22Rv1 (cell line): ENCODE data around the gene TCERG1L.

Experiments
- ZFX ChIP-seq: fragments of 450-650 bp; IDR thresholded peaks from 2 replicates; pipeline ENCODE4 v1.6.1; 2017; ENCODE audit warnings: antibody characterized with exemption, borderline replicate concordance
- TF ChIP-seq, protein P1 (sequence below): fragments of 450-650 bp; IDR thresholded peaks from 2 replicates; pipeline ENCODE4 v1.5.1; 2017; ENCODE audit warnings: mild to moderate bottlenecking

DNA sequence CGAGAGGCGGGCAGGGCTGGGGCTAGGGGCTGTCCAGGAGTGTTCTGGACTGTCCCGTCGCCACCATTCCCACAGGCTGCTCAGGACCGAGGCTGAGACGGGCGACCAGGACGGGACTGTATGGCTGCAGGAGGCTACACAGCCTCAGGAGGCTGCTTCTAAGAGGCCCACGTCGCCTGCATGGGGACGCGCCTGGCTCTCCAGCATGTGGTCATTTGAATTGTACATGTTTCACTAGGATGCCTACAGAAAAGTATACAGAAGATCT is 216.3 kb downstream of the TCERG1L start:
- TF ChIP-seq, protein P1, sequence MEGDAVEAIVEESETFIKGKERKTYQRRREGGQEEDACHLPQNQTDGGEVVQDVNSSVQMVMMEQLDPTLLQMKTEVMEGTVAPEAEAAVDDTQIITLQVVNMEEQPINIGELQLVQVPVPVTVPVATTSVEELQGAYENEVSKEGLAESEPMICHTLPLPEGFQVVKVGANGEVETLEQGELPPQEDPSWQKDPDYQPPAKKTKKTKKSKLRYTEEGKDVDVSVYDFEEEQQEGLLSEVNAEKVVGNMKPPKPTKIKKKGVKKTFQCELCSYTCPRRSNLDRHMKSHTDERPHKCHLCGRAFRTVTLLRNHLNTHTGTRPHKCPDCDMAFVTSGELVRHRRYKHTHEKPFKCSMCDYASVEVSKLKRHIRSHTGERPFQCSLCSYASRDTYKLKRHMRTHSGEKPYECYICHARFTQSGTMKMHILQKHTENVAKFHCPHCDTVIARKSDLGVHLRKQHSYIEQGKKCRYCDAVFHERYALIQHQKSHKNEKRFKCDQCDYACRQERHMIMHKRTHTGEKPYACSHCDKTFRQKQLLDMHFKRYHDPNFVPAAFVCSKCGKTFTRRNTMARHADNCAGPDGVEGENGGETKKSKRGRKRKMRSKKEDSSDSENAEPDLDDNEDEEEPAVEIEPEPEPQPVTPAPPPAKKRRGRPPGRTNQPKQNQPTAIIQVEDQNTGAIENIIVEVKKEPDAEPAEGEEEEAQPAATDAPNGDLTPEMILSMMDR = no peak
- TF ChIP-seq ZFX = no peak
